ENCODE results near the gene SPATA9. TPM values are rescaled to one million over a fixed set of nuclear protein-coding genes. Genes with fewer than 3 reads are reported as not detected.

The SPATA9 gene
- total and polyA plus RNA-seq, 4 donors, result 0.28 to 0.49 TPM; not detected in 2

DNA sequence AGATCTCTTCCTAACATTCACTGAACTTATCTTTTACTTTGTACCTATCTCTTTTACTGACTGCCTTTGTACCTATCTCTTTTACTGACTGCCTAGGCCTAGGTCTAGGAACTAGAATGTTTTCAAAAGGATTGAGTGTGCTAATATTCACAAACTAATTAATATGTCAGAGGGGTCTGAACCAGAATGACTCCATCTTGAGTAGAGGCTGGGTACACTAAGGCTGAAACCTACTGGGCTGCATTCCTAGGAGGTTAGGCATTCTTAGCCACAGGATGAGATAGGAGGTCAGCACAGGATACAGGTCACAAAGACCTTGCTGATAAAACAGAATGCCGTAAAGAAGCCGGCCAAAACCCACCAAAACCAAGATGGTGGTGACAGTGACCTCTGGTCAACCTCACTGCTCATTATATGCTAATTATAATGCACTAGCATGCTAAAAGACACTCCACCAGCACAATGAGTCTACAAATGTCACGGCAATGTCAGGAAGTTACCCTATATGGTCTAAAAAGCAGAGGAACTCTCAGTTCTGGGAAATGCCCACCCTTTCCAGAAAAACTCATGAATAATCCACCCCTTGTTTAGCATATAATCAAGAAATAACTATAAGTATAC, 45.8 kb upstream of the SPATA9 start:
- no peaks in the 10 kb centered on the region for H3K36me3 ChIP-seq (ENCODE audit: control insufficient read depth in 4 of 4, insufficient read depth in 3 of 4, low read depth in 1 of 4, low read length in 3 of 4)
- no peak for TF ChIP-seq REST (IDR thresholded peaks at IDR 0.05)
- TF ChIP-seq, protein P1, sequence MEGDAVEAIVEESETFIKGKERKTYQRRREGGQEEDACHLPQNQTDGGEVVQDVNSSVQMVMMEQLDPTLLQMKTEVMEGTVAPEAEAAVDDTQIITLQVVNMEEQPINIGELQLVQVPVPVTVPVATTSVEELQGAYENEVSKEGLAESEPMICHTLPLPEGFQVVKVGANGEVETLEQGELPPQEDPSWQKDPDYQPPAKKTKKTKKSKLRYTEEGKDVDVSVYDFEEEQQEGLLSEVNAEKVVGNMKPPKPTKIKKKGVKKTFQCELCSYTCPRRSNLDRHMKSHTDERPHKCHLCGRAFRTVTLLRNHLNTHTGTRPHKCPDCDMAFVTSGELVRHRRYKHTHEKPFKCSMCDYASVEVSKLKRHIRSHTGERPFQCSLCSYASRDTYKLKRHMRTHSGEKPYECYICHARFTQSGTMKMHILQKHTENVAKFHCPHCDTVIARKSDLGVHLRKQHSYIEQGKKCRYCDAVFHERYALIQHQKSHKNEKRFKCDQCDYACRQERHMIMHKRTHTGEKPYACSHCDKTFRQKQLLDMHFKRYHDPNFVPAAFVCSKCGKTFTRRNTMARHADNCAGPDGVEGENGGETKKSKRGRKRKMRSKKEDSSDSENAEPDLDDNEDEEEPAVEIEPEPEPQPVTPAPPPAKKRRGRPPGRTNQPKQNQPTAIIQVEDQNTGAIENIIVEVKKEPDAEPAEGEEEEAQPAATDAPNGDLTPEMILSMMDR (IDR thresholded peaks at IDR 0.05; ENCODE audit: low read depth, low read length, missing input control), result no peak
- no peak for TF ChIP-seq SP1 (IDR thresholded peaks at IDR 0.05)
- TF ChIP-seq RAD21 (IDR thresholded peaks at IDR 0.05), result no peak
- TF ChIP-seq ZBTB33 (IDR thresholded peaks at IDR 0.05), result no peak
- TF ChIP-seq ATF3 (IDR thresholded peaks at IDR 0.05), result no peak
- TF ChIP-seq HNF4G (IDR thresholded peaks at IDR 0.05), result no peak
- no peak for TF ChIP-seq EGR1 (IDR thresholded peaks at IDR 0.05; ENCODE audit: low read depth in 2 of 2)
- TF ChIP-seq, protein P2, sequence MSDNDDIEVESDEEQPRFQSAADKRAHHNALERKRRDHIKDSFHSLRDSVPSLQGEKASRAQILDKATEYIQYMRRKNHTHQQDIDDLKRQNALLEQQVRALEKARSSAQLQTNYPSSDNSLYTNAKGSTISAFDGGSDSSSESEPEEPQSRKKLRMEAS (IDR thresholded peaks at IDR 0.05), result no peak
- no peak for TF ChIP-seq FOXA1 (IDR thresholded peaks at IDR 0.05)
- TF ChIP-seq TAF1 (conservative IDR thresholded peaks at IDR 0.05), result no peak
- TF ChIP-seq HNF4A (conservative IDR thresholded peaks at IDR 0.05), result no peak
- no peak for TF ChIP-seq FOXA2 (IDR thresholded peaks at IDR 0.05)
- TF ChIP-seq JUND (IDR thresholded peaks at IDR 0.05), result no peak
- 89% methylated on average over 3 of the region's 3 CpGs for WGBS
- H3K9me3 ChIP-seq (ENCODE audit: control insufficient read depth in 4 of 4, low read length in 3 of 4), result no peaks in the 10 kb centered on the region
- H3K4me1 ChIP-seq (ENCODE audit: control insufficient read depth in 4 of 4, insufficient read depth in 4 of 4, low read length in 3 of 4), result peaks cover 0 to 19% (median 12%) of the 10 kb centered on the region in 4 donors
- H3K4me3 ChIP-seq (ENCODE audit: low read depth in 1 of 3, low read length in 3 of 3), result no peak overlapping the region
- H3K27ac ChIP-seq (ENCODE audit: low read depth in 1 of 2, low read length in 2 of 2), result no peak overlapping the region
- no peak for DNase-seq (ENCODE audit: low spot score)
- H3K27me3 ChIP-seq (ENCODE audit: control insufficient read depth in 4 of 4, insufficient read depth in 4 of 4, low read length in 3 of 4), result no peaks in the 10 kb centered on the region
- no peak overlapping the region for H3K9ac ChIP-seq (ENCODE audit: low read depth in 1 of 2, low read length in 2 of 2)

DNA sequence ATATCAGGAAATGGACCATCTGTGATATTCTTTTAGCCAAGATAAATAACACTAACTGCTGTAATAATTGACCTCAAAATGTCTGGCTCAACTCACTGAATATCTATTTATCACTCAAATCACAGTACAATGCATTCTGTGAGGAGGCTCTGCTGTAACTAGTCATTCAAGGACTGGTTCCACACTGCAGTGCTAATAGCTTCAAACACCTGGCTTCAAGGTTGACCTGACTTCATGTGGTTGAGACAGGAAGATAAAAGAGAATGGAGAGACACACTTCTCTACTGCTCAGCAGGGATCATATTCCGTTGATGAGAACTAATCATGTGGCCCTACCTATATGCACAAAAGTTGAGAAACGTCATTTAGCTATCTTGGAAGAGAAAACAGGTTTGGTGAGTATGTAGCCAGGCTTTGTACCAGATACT, 45.0 kb upstream of the SPATA9 start:
- TF ChIP-seq ATF3 (IDR thresholded peaks at IDR 0.05), result no peak
- no peak for TF ChIP-seq RXRA (IDR thresholded peaks at IDR 0.05)
- no peaks in the 10 kb centered on the region for H3K27me3 ChIP-seq (ENCODE audit: control insufficient read depth in 4 of 4, insufficient read depth in 4 of 4, low read length in 3 of 4)
- peaks cover 1 to 12% (median 7%) of the 10 kb centered on the region in 4 donors for H3K4me1 ChIP-seq (ENCODE audit: control insufficient read depth in 4 of 4, insufficient read depth in 4 of 4, low read length in 3 of 4)
- H3K4me3 ChIP-seq (ENCODE audit: low read depth in 1 of 3, low read length in 3 of 3), result no peak overlapping the region
- H3K9me3 ChIP-seq (ENCODE audit: control insufficient read depth in 4 of 4, low read length in 3 of 4), result no peaks in the 10 kb centered on the region
- H3K27ac ChIP-seq (ENCODE audit: low read depth in 1 of 2, low read length in 2 of 2), result no peak overlapping the region
- WGBS, result 83% methylated on average over 2 of the region's 2 CpGs
- H3K9ac ChIP-seq (ENCODE audit: low read depth in 1 of 2, low read length in 2 of 2), result no peak overlapping the region
- no peak for DNase-seq (ENCODE audit: low spot score)
- no peaks in the 10 kb centered on the region for H3K36me3 ChIP-seq (ENCODE audit: control insufficient read depth in 4 of 4, insufficient read depth in 3 of 4, low read depth in 1 of 4, low read length in 3 of 4)

All from liver (tissue), 9 donors.